ENCODE results near the gene PKP4.
"Not testable (repeated sequence)": the region's sequence is repeated elsewhere in the genome, so short reads cannot be mapped to it uniquely, and the experiment has no call there.

The PKP4 gene

GRCh38 chr2:158456309-158457066 lies at the start of gene PKP4, which contains the start of gene CCDC148:
TSS of gene PKP4 (plus strand) at chr2:158456952. CDS start at chr2:158533185, 76,233 bp downstream.
TSS of gene CCDC148 (minus strand) at chr2:158456753. CDS start at chr2:158456439, 314 bp downstream.
- DNase-seq (ENCODE audit: low spot score), result peak; percentile 94

GRCh38 chr2:158407031-158407430 lies 49.7 kb upstream of the PKP4 start:
- no peak for DNase-seq (ENCODE audit: low spot score)

GRCh38 chr2:158410132-158410531 lies 46.6 kb upstream of the PKP4 start:
- no peak for DNase-seq (ENCODE audit: low spot score)

GRCh38 chr2:158411748-158412147 lies 45.0 kb upstream of the PKP4 start:
- DNase-seq (ENCODE audit: low spot score), result no peak

- DNase-seq (ENCODE audit: low spot score), result no peak
Measured at GRCh38 chr2:158412206-158412605, 44.5 kb upstream of the PKP4 start.

GRCh38 chr2:158413581-158413980 lies 43.2 kb upstream of the PKP4 start:
- DNase-seq (ENCODE audit: low spot score), result no peak

GRCh38 chr2:158414538-158414937 lies 42.2 kb upstream of the PKP4 start:
- DNase-seq (ENCODE audit: low spot score), result no peak

- DNase-seq (ENCODE audit: low spot score), result no peak
Measured at GRCh38 chr2:158432117-158432516, 24.6 kb upstream of the PKP4 start.

GRCh38 chr2:158433716-158434115 lies 23.0 kb upstream of the PKP4 start:
- not testable (repeated sequence) for DNase-seq (ENCODE audit: low spot score)

GRCh38 chr2:158439062-158439461 lies 17.7 kb upstream of the PKP4 start:
- DNase-seq (ENCODE audit: low spot score), result not testable (repeated sequence)

- no peak for DNase-seq (ENCODE audit: low spot score)
Measured at GRCh38 chr2:158443606-158444005, 13.1 kb upstream of the PKP4 start.

GRCh38 chr2:158457092-158457825 lies 507 bp downstream of the PKP4 start:
- DNase-seq (ENCODE audit: low spot score), result peak; percentile 70

GRCh38 chr2:158457826-158458616 lies 1.3 kb downstream of the PKP4 start:
- DNase-seq (ENCODE audit: low spot score), result peak; percentile 68

GRCh38 chr2:158458617-158458920 lies 1.8 kb downstream of the PKP4 start:
- DNase-seq (ENCODE audit: low spot score), result peak; percentile 89

GRCh38 chr2:158459161-158460003 lies 2.6 kb downstream of the PKP4 start:
- no peak for DNase-seq (ENCODE audit: low spot score)

- DNase-seq (ENCODE audit: low spot score), result no peak
Measured at GRCh38 chr2:158460632-158461297, 4.0 kb downstream of the PKP4 start.

- no peak for DNase-seq (ENCODE audit: low spot score)
Measured at GRCh38 chr2:158463496-158464095, 6.8 kb downstream of the PKP4 start.

GRCh38 chr2:158464426-158465281 lies 7.9 kb downstream of the PKP4 start:
- no peak for DNase-seq (ENCODE audit: low spot score)

- no peak for DNase-seq (ENCODE audit: low spot score)
Measured at GRCh38 chr2:158467248-158467647, 10.5 kb downstream of the PKP4 start.

- DNase-seq (ENCODE audit: low spot score), result not testable (repeated sequence)
Measured at GRCh38 chr2:158472829-158473228, 16.1 kb downstream of the PKP4 start.

All from globus pallidus (tissue), 1 donor.